GM23248 (cell line): ENCODE results near the gene SEPTIN5. TPM values are rescaled to one million over a fixed set of nuclear protein-coding genes. Genes with fewer than 3 reads are reported as not detected.

Source experiments
- DNase-seq: peaks from one replicate; pipeline ENCODE4 v3.0.0-alpha.2; 2015
- H2AFZ ChIP-seq: fragments of 200-600 bp; sonication (generic); 2 replicates; pipeline ENCODE4 v1.6.1; 2016; ENCODE audit warnings: antibody characterized with exemption
- H3F3A ChIP-seq: fragments of 200-600 bp; sonication (generic); 2 replicates; pipeline ENCODE4 v1.6.1; 2016; ENCODE audit warnings: mild to moderate bottlenecking, antibody characterized with exemption, mixed run types; ENCODE audit not compliant: insufficient read depth
- H3K27ac ChIP-seq: fragments of 200-600 bp; sonication (generic); 2 replicates; pipeline ENCODE4 v1.5.1; 2016; ENCODE audit warnings: mild to moderate bottlenecking
- H3K27me3 ChIP-seq: fragments of 200-600 bp; sonication (generic); replicated peaks from 2 replicates; pipeline ENCODE4 v1.6.1; 2016; ENCODE audit warnings: mild to moderate bottlenecking; ENCODE audit not compliant: insufficient read depth
- H3K36me3 ChIP-seq: fragments of 200-600 bp; sonication (generic); 2 replicates; pipeline ENCODE4 v1.6.1; 2016; ENCODE audit warnings: low read depth, mild to moderate bottlenecking
- H3K4me1 ChIP-seq: fragments of 200-600 bp; sonication (generic); 2 replicates; pipeline ENCODE4 v1.6.1; 2016; ENCODE audit warnings: mild to moderate bottlenecking; ENCODE audit not compliant: insufficient read depth
- H3K4me2 ChIP-seq: fragments of 200-600 bp; sonication (generic); one replicate; pipeline ENCODE4 v1.6.1; 2016; ENCODE audit warnings: mild to moderate bottlenecking; ENCODE audit not compliant: unreplicated experiment
- H3K4me3 ChIP-seq: fragments of 200-600 bp; sonication (generic); 2 replicates; pipeline ENCODE4 v1.5.1; 2016; ENCODE audit warnings: mild to moderate bottlenecking
- H3K79me2 ChIP-seq: fragments of 200-600 bp; sonication (generic); 2 replicates; pipeline ENCODE4 v1.6.1; 2016; ENCODE audit warnings: mild to moderate bottlenecking; ENCODE audit not compliant: insufficient read depth
- H3K9ac ChIP-seq: fragments of 200-600 bp; sonication (generic); 2 replicates; pipeline ENCODE4 v1.6.1; 2016; ENCODE audit warnings: mild to moderate bottlenecking
- H3K9me2 ChIP-seq: fragments of 200-600 bp; sonication (generic); 2 replicates; pipeline ENCODE4 v1.6.1; 2016; ENCODE audit warnings: mixed run types, mild to moderate bottlenecking, moderate library complexity; ENCODE audit not compliant: insufficient read depth
- H3K9me3 ChIP-seq: fragments of 200-600 bp; sonication (generic); one replicate; pipeline ENCODE4 v1.6.1; 2017; ENCODE audit warnings: low read depth
- H4K20me1 ChIP-seq: fragments of 200-600 bp; sonication (generic); 2 replicates; pipeline ENCODE4 v1.6.0; 2016; ENCODE audit not compliant: insufficient read depth
- EZH2 ChIP-seq: fragments of 200-600 bp; sonication (generic); IDR thresholded peaks from 2 replicates; pipeline ENCODE4 v1.6.1; 2018; ENCODE audit warnings: antibody characterized with exemption, mild to moderate bottlenecking; ENCODE audit not compliant: insufficient read depth, poor library complexity, severe bottlenecking
- EZH2phosphoT487 ChIP-seq: fragments of 200-600 bp; sonication (generic); IDR thresholded peaks from 2 replicates; pipeline ENCODE4 v1.6.1; 2018; ENCODE audit warnings: antibody characterized with exemption, moderate library complexity, mild to moderate bottlenecking, low read depth; ENCODE audit not compliant: insufficient read depth
- WGBS, 2 experiments: methylation state at CpG; one replicate each; pipeline ENCODE4 v1.1.6; 2015 to 2017; ENCODE audit warnings: low lambda C conversion rate in 2 of 2, low coverage in 1 of 2; ENCODE audit errors: missing lambda C conversion rate in 2 of 2; 5-methylcytosine and 5-hydroxymethylcytosine counted together
- in situ Hi-C: fragments of 300-500 bp; cut with MboI; formaldehyde crosslinking; loops from 2 replicates; pipeline ENCODE4 v1.15.0; 2020
- polyA plus RNA-seq: library from polyadenylated mRNA; unstranded; fragments of >200 nt; fragmentation: Nextera tagmentation; extraction: Ambion mirVana; gene quantifications from 2 replicates; pipeline ENCODE4 v1.2.1, GENCODE V29; 2016
- total RNA-seq: library from RNA; depleted of rRNA; stranded (reverse); fragments of >200 nt; shearing (Covaris generic); gene quantifications from 2 replicates; pipeline ENCODE4 v1.2.3, GENCODE V29; 2014

Gene SEPTIN5
- total and polyA plus RNA-seq, 2 experiments from 2014 or later, result 17.0 to 31.5 TPM

- no peak for DNase-seq
- no peaks in the 10 kb centered on the region for H3K27me3 ChIP-seq
- 55 to 67% methylated on average over 17 to 61 of the region's 61 CpGs for WGBS, 2 experiments
- H3K9me3 ChIP-seq, result no peaks in the 10 kb centered on the region
- H3K27ac ChIP-seq, result no peak overlapping the region
- H3K4me3 ChIP-seq, result no peak overlapping the region
- H3K4me2 ChIP-seq, result no peak overlapping the region
- H3F3A ChIP-seq, result no peaks in the 10 kb centered on the region
- no peaks in the 10 kb centered on the region for H4K20me1 ChIP-seq
- H3K9ac ChIP-seq, result no peak overlapping the region
- TF ChIP-seq EZH2 (no peak), EZH2phosphoT487 (no peak)
- H3K79me2 ChIP-seq, result no peaks in the 10 kb centered on the region
- H3K9me2 ChIP-seq, result no peaks in the 10 kb centered on the region
- in situ Hi-C loops, result no loop called here
- H3K4me1 ChIP-seq, result no peaks in the 10 kb centered on the region
- no peak overlapping the region for H2AFZ ChIP-seq
- H3K36me3 ChIP-seq, result no peaks in the 10 kb centered on the region
Observed at GRCh38 chr22:19727310-19728150, 13.2 kb downstream of the SEPTIN5 start.

GRCh38 chr22:19728271-19728670 lies 14.0 kb downstream of the SEPTIN5 start:
- no peaks in the 10 kb centered on the region for H3K9me3 ChIP-seq
- DNase-seq, result no peak
- no peaks in the 10 kb centered on the region for H3K36me3 ChIP-seq
- no peak overlapping the region for H3K4me3 ChIP-seq
- no peaks in the 10 kb centered on the region for H3K4me1 ChIP-seq
- no peaks in the 10 kb centered on the region for H4K20me1 ChIP-seq
- WGBS, 2 experiments, result 64 to 68% methylated on average over 6 of the region's 6 CpGs
- H3F3A ChIP-seq, result no peaks in the 10 kb centered on the region
- TF ChIP-seq EZH2 (no peak), EZH2phosphoT487 (no peak)
- H3K9ac ChIP-seq, result no peak overlapping the region
- no peak overlapping the region for H3K27ac ChIP-seq
- no peaks in the 10 kb centered on the region for H3K27me3 ChIP-seq
- in situ Hi-C loops, result no loop called here
- H3K79me2 ChIP-seq, result no peaks in the 10 kb centered on the region
- no peaks in the 10 kb centered on the region for H3K9me2 ChIP-seq
- H2AFZ ChIP-seq, result no peak overlapping the region
- H3K4me2 ChIP-seq, result no peak overlapping the region

GRCh38 chr22:19728836-19729235 lies 14.5 kb downstream of the SEPTIN5 start:
- no peaks in the 10 kb centered on the region for H3K4me1 ChIP-seq
- no peaks in the 10 kb centered on the region for H3K9me2 ChIP-seq
- H2AFZ ChIP-seq, result no peak overlapping the region
- no peaks in the 10 kb centered on the region for H3K36me3 ChIP-seq
- in situ Hi-C loops, result no loop called here
- H3F3A ChIP-seq, result no peaks in the 10 kb centered on the region
- no peak overlapping the region for H3K4me2 ChIP-seq
- no peaks in the 10 kb centered on the region for H3K27me3 ChIP-seq
- DNase-seq, result no peak
- H3K4me3 ChIP-seq, result no peak overlapping the region
- no peaks in the 10 kb centered on the region for H4K20me1 ChIP-seq
- H3K9me3 ChIP-seq, result no peaks in the 10 kb centered on the region
- 77 to 82% methylated on average over 10 of the region's 10 CpGs for WGBS, 2 experiments
- H3K27ac ChIP-seq, result no peak overlapping the region
- TF ChIP-seq EZH2 (no peak), EZH2phosphoT487 (no peak)
- H3K79me2 ChIP-seq, result no peaks in the 10 kb centered on the region
- no peak overlapping the region for H3K9ac ChIP-seq

GRCh38 chr22:19729507-19729906 lies 15.2 kb downstream of the SEPTIN5 start:
- Histone ChIP-seq H3K4me2 (no peak overlapping the region), H3K27me3 (no peaks in the 10 kb centered on the region), H4K20me1 (no peaks in the 10 kb centered on the region), H3K9ac (no peak overlapping the region), H3K79me2 (no peaks in the 10 kb centered on the region), H3K4me3 (no peak overlapping the region), H3K9me3 (no peaks in the 10 kb centered on the region), H3K4me1 (no peaks in the 10 kb centered on the region), H3K36me3 (no peaks in the 10 kb centered on the region), H3K27ac (no peak overlapping the region), H3K9me2 (no peaks in the 10 kb centered on the region), H2AFZ (no peak overlapping the region), H3F3A (no peaks in the 10 kb centered on the region)
- 68 to 87% methylated on average over 8 to 9 of the region's 9 CpGs for WGBS, 2 experiments
- no peak for DNase-seq
- in situ Hi-C loops, result no loop called here
- no peak for TF ChIP-seq EZH2
- no peak for TF ChIP-seq EZH2phosphoT487
